HG03558 (cell line): ENCODE measurements around the gene BCOR.

ENCODE experiments used
- ATAC-seq: cut with Tn5 transposase; IDR thresholded peaks from one replicate; pipeline ENCODE4 v1.9.1; 2021; ENCODE audit warnings: moderate number of reproducible peaks; ENCODE audit not compliant: unreplicated experiment; ENCODE audit errors: extremely low read depth

The BCOR gene

GRCh38 chrX:40086569-40087335 is 11.0 kb downstream of the BCOR start:
- no peak for ATAC-seq

GRCh38 chrX:40085714-40086113 is 12.0 kb downstream of the BCOR start:
- no peak for ATAC-seq

GRCh38 chrX:40085102-40085551 is 12.6 kb downstream of the BCOR start:
- ATAC-seq: no peak

- no peak for ATAC-seq
Observed at GRCh38 chrX:40084471-40085101, 13.2 kb downstream of the BCOR start.

- ATAC-seq: no peak
Observed at GRCh38 chrX:40083979-40084359, 13.8 kb downstream of the BCOR start.

- ATAC-seq: no peak
Observed at GRCh38 chrX:40083120-40083978, 14.4 kb downstream of the BCOR start.

GRCh38 chrX:40082447-40083119 is 15.2 kb downstream of the BCOR start:
- no peak for ATAC-seq

- no peak for ATAC-seq
Observed at GRCh38 chrX:40081679-40082068, 16.1 kb downstream of the BCOR start.

GRCh38 chrX:40080894-40081678 is 16.7 kb downstream of the BCOR start:
- no peak for ATAC-seq

- ATAC-seq: no peak
Observed at GRCh38 chrX:40079572-40079971, 18.2 kb downstream of the BCOR start.

GRCh38 chrX:40078489-40079227 is 19.1 kb downstream of the BCOR start:
- no peak for ATAC-seq

GRCh38 chrX:40077906-40078305 is 19.9 kb downstream of the BCOR start:
- ATAC-seq: no peak

- no peak for ATAC-seq
Observed at GRCh38 chrX:40076750-40077575, 20.8 kb downstream of the BCOR start.

- no peak for ATAC-seq
Observed at GRCh38 chrX:40074959-40075332, 22.8 kb downstream of the BCOR start.

GRCh38 chrX:40074080-40074958 is 23.4 kb downstream of the BCOR start:
- ATAC-seq: no peak

- ATAC-seq: no peak
Observed at GRCh38 chrX:40073439-40074054, 24.2 kb downstream of the BCOR start.

GRCh38 chrX:40072246-40072645 is 25.5 kb downstream of the BCOR start:
- ATAC-seq: no peak
